Testis (tissue), 2 donors: ENCODE measurements around the gene RNF144B.

ENCODE experiments used
- POLR2A ChIP-seq: fragments of 450-650 bp; IDR thresholded peaks from one replicate; pipeline ENCODE4 v1.6.1; 2017; ENCODE audit warnings: antibody characterized with exemption, mild to moderate bottlenecking, moderate library complexity
- TF ChIP-seq, protein P1 (sequence below), 3 experiments: fragments of 450-650 bp in 2 of 3; fragments of 200-600 bp in 1 of 3; sonication (generic) in 1 of 3; IDR thresholded peaks; one replicate each; pipeline ENCODE4 v1.5.1; 2016 to 2019; ENCODE audit warnings: antibody characterized with exemption in 3 of 3, mild to moderate bottlenecking in 2 of 3, moderate library complexity in 1 of 3

DNA sequence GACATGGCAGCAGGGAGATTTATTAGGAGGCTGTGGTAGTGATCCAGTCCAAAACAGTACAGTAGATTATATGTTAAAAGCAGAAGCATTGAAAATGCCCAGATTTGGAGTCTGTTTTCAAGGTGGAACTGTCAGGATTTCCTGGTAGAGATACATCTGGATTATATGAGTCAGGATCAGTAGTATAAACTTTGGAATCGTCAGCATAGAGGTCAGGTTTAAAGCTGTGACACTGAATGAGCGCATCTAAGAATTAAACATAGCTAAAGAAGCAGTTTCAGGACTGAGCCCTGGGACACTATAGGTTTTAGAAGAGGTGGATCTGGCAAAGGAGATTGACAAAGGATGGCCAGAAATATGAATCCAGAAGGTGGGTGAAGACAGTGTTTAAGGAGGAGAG lies 60.4 kb downstream of the RNF144B start:
- TF ChIP-seq, protein P1, sequence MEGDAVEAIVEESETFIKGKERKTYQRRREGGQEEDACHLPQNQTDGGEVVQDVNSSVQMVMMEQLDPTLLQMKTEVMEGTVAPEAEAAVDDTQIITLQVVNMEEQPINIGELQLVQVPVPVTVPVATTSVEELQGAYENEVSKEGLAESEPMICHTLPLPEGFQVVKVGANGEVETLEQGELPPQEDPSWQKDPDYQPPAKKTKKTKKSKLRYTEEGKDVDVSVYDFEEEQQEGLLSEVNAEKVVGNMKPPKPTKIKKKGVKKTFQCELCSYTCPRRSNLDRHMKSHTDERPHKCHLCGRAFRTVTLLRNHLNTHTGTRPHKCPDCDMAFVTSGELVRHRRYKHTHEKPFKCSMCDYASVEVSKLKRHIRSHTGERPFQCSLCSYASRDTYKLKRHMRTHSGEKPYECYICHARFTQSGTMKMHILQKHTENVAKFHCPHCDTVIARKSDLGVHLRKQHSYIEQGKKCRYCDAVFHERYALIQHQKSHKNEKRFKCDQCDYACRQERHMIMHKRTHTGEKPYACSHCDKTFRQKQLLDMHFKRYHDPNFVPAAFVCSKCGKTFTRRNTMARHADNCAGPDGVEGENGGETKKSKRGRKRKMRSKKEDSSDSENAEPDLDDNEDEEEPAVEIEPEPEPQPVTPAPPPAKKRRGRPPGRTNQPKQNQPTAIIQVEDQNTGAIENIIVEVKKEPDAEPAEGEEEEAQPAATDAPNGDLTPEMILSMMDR (IDR thresholded peaks at IDR 0.05) = no peak
- no peak for TF ChIP-seq POLR2A
